Neural crest cell (in vitro differentiated cells): ENCODE measurements around the gene TRIM2. TPM values are rescaled to one million over a fixed set of nuclear protein-coding genes. Genes with fewer than 3 reads are reported as not detected.

Experiments
- DNase-seq: peaks from one replicate; pipeline ENCODE4 v3.0.0; 2021; ENCODE audit warnings: low read depth, mixed read lengths, low spot score
- H3K27ac Mint-ChIP-seq: one replicate; pipeline ENCODE4 v1.8.0; 2021; ENCODE audit warnings: mild to moderate bottlenecking, mixed read lengths; ENCODE audit not compliant: unreplicated experiment
- H3K27me3 Mint-ChIP-seq: 2 replicates; pipeline ENCODE4 v1.8.0; 2021; ENCODE audit warnings: low read depth, mild to moderate bottlenecking, mixed read lengths
- H3K36me3 Mint-ChIP-seq: 2 replicates; pipeline ENCODE4 v1.8.0; 2021; ENCODE audit warnings: low read depth, mild to moderate bottlenecking, mixed read lengths
- H3K4me1 Mint-ChIP-seq: 2 replicates; pipeline ENCODE4 v1.8.0; 2021; ENCODE audit warnings: mixed read lengths
- H3K4me3 Mint-ChIP-seq: one replicate; pipeline ENCODE4 v1.8.0; 2021; ENCODE audit warnings: mild to moderate bottlenecking, mixed read lengths
- H3K9me3 Mint-ChIP-seq: 2 replicates; pipeline ENCODE4 v1.8.0; 2021; ENCODE audit warnings: mixed read lengths
- CTCF ChIP-seq: fragments of 200-600 bp; sonication (generic); conservative IDR thresholded peaks from 2 replicates; pipeline ENCODE4 v1.5.0; 2021; ENCODE audit warnings: antibody characterized with exemption, mild to moderate bottlenecking
- total RNA-seq: library from RNA; stranded (reverse); gene quantifications from 2 replicates; pipeline ENCODE4 v1.2.1, GENCODE V29; 2021

The TRIM2 gene
- total RNA-seq, 1 donor from 2014 or later: 105 TPM

GRCh38 chr4:153238135-153238919, 34.1 kb downstream of the TRIM2 start:
- no peak for DNase-seq
- H3K36me3 Mint-ChIP-seq: peaks cover 9% of the 10 kb centered on the region
- no peak overlapping the region for H3K27ac Mint-ChIP-seq

GRCh38 chr4:153239409-153239808, 35.2 kb downstream of the TRIM2 start:
- Mint-ChIP-seq H3K36me3 (peaks cover 9% of the 10 kb centered on the region), H3K27ac (no peak overlapping the region), H3K9me3 (no peaks in the 10 kb centered on the region), H3K4me1 (peaks cover 49% of the 10 kb centered on the region), H3K4me3 (no peak overlapping the region), H3K27me3 (no peaks in the 10 kb centered on the region)
- DNase-seq: no peak
- TF ChIP-seq CTCF: no peak

More at GRCh38 chr4:153238135-153238919, 34.1 kb downstream of the TRIM2 start:
- TF ChIP-seq CTCF: no peak
- peaks cover 55% of the 10 kb centered on the region for H3K4me1 Mint-ChIP-seq
- no peaks in the 10 kb centered on the region for H3K9me3 Mint-ChIP-seq
- no peaks in the 10 kb centered on the region for H3K27me3 Mint-ChIP-seq
- H3K4me3 Mint-ChIP-seq: no peak overlapping the region

GRCh38 chr4:153241295-153241694, 37.1 kb downstream of the TRIM2 start:
- Mint-ChIP-seq H3K9me3 (no peaks in the 10 kb centered on the region), H3K4me1 (peaks cover 45% of the 10 kb centered on the region), H3K27me3 (no peaks in the 10 kb centered on the region), H3K27ac (no peak overlapping the region), H3K36me3 (peaks cover 8% of the 10 kb centered on the region), H3K4me3 (no peak overlapping the region)
- TF ChIP-seq CTCF: no peak
- DNase-seq: no peak

GRCh38 chr4:153241970-153242838, 38.0 kb downstream of the TRIM2 start:
- Mint-ChIP-seq H3K9me3 (no peaks in the 10 kb centered on the region), H3K27ac (peak overlapping the region; percentile 31), H3K27me3 (no peaks in the 10 kb centered on the region), H3K4me1 (peaks cover 54% of the 10 kb centered on the region), H3K4me3 (peak overlapping the region; percentile 22), H3K36me3 (peaks cover 8% of the 10 kb centered on the region)
- DNase-seq: no peak
- TF ChIP-seq CTCF: no peak

GRCh38 chr4:153242839-153243324, 38.6 kb downstream of the TRIM2 start:
- Mint-ChIP-seq H3K4me1 (peaks cover 59% of the 10 kb centered on the region), H3K27me3 (no peaks in the 10 kb centered on the region), H3K36me3 (peaks cover 8% of the 10 kb centered on the region), H3K4me3 (peak overlapping the region; percentile 22), H3K27ac (no peak overlapping the region), H3K9me3 (no peaks in the 10 kb centered on the region)
- DNase-seq: no peak
- no peak for TF ChIP-seq CTCF
